HCT116 (cell line): ENCODE results near the gene KCNJ1.

Experiments
- CEBPB ChIP-seq: IDR thresholded peaks from 2 replicates; pipeline ENCODE4 v1.6.1; 2012; ENCODE audit warnings: low read depth
- CTCF ChIP-seq, 3 experiments: fragments of 200-600 bp in 1 of 3; sonication (generic) in 1 of 3; IDR thresholded peaks in 2 of 3; conservative IDR thresholded peaks in 1 of 3; 2 replicates each; pipeline ENCODE4 v1.5.1; 2012 to 2017; ENCODE audit warnings: low read depth in 2 of 3, low read length in 2 of 3, antibody characterized with exemption in 1 of 3, borderline replicate concordance in 1 of 3, control low read depth in 1 of 3, mild to moderate bottlenecking in 1 of 3, mixed read lengths in 1 of 3, mixed run types in 1 of 3, moderate library complexity in 1 of 3; ENCODE audit not compliant: insufficient read depth in 1 of 3
- ELF1 ChIP-seq: IDR thresholded peaks from 2 replicates; pipeline ENCODE4 v1.6.1; 2012; ENCODE audit warnings: low read depth, borderline replicate concordance
- MAX ChIP-seq: IDR thresholded peaks from 2 replicates; pipeline ENCODE4 v1.6.1; 2012
- POLR2AphosphoS5 ChIP-seq: IDR thresholded peaks from 2 replicates; pipeline ENCODE4 v1.6.1; 2011; ENCODE audit warnings: mild to moderate bottlenecking, low read depth, low read length, moderate library complexity
- SP1 ChIP-seq: IDR thresholded peaks from 2 replicates; pipeline ENCODE4 v1.6.1; 2012; ENCODE audit warnings: low read depth
- ZNF274 ChIP-seq: fragments of 200-500 bp; sonication (Bioruptor generic); IDR thresholded peaks from 2 replicates; pipeline ENCODE4 v1.6.1; 2014; ENCODE audit warnings: mild to moderate bottlenecking, low read depth, low read length, inconsistent platforms

- TF ChIP-seq POLR2AphosphoS5 (no peak), ZNF274 (no peak), ELF1 (no peak), MAX (no peak), SP1 (no peak), CEBPB (no peak), CTCF (IDR thresholded peaks at IDR 0.05 in 2 of 3, conservative IDR thresholded peaks at IDR 0.05 in 1 of 3; ENCODE audit: borderline replicate concordance in 1 of 3, insufficient read depth in 1 of 3, low read depth in 2 of 3, low read length in 2 of 3) (no peak)
These were observed 26.3 kb downstream of the KCNJ1 start for GRCh38 chr11:128840783-128841182.
